ENCODE results near the gene HACD2.

Gene HACD2

DNA sequence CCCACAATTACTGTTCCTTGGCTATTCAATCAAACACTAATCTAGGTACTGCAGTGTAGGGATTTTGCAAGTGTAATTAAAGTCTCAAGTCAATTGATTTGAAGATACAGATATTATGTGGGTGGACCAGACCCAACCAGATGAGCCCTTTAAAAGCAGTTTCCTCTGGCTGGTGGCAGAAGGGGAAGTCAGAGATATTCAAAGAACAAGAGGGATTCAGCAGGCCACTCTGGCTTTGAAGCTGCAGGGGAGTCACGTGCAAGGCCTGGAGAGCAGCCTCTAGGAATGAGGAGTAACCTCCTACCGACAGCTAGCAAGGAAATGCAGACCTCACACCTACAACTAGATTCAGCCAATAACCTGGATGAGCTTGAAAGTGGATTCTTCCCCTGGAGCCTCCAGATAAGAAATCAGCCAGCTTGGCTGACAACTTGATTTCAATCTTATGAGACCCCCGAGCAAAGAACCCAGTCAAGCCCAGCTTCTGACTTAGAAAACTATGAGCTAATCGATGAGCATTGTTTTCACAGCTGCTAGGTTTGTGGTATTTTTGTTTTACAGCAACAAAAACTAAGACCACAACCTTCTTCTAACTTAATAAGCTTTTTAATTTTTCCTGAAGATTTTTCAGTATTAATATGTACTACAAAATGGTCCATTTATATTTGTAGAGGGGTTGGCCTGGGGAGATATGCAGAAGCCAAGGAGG, 13.4 kb downstream of the HACD2 start:
- no peak for DNase-seq (ENCODE audit: low read depth)

DNA sequence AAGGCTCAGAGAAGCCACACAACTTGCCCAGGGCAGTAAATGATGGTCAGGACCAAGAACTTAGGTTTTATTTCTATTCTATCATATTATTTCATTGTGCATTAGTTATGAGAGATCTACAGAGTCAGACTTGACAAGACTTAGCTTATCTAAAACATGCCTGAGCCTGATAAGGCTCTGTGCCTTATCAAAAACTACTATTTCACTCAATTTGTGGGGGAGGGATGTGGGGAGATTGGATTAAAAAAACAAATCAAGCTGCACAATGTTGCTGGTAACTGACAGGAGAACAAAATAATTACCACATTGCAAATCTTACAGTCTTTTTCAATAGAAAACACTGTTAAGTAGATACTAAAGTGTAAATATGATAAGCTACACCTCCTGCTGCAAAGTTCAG, 16.0 kb downstream of the HACD2 start:
- no peak for DNase-seq (ENCODE audit: low read depth)
- TF ChIP-seq, protein P1, sequence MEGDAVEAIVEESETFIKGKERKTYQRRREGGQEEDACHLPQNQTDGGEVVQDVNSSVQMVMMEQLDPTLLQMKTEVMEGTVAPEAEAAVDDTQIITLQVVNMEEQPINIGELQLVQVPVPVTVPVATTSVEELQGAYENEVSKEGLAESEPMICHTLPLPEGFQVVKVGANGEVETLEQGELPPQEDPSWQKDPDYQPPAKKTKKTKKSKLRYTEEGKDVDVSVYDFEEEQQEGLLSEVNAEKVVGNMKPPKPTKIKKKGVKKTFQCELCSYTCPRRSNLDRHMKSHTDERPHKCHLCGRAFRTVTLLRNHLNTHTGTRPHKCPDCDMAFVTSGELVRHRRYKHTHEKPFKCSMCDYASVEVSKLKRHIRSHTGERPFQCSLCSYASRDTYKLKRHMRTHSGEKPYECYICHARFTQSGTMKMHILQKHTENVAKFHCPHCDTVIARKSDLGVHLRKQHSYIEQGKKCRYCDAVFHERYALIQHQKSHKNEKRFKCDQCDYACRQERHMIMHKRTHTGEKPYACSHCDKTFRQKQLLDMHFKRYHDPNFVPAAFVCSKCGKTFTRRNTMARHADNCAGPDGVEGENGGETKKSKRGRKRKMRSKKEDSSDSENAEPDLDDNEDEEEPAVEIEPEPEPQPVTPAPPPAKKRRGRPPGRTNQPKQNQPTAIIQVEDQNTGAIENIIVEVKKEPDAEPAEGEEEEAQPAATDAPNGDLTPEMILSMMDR (IDR thresholded peaks at IDR 0.05; ENCODE audit: low read depth, low read length, missing control alignments) = no peak
- no peak overlapping the region for H3K4me3 ChIP-seq (ENCODE audit: low read depth, low read length)

More for the DNA sequence above, 13.4 kb downstream of the HACD2 start:
- TF ChIP-seq, protein P1 (IDR thresholded peaks at IDR 0.05; ENCODE audit: low read depth, low read length, missing control alignments) = no peak
- no peak overlapping the region for H3K4me3 ChIP-seq (ENCODE audit: low read depth, low read length)

DNA sequence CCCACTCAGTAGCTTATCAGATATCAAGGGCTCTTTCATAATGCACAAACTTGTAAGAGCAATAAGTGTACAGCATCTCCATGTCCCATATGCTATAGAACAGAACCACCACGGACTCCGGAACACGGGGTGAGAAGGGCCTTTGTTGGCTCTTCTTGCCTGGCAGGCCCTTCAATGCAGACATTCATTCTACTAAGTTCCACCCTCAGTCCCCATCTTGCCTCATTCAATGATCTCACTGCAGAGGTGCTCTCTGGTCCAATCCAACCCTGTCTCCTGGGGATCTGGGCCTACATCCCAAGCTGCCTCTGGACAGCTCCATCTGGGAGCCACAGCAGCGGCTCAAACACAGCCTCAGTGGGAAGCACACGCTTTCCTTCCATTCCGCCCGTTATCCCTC, 16.8 kb downstream of the HACD2 start:
- no peak for DNase-seq (ENCODE audit: low read depth)
- H3K4me3 ChIP-seq (ENCODE audit: low read depth, low read length) = no peak overlapping the region
- TF ChIP-seq, protein P1 (IDR thresholded peaks at IDR 0.05; ENCODE audit: low read depth, low read length, missing control alignments) = no peak

DNA sequence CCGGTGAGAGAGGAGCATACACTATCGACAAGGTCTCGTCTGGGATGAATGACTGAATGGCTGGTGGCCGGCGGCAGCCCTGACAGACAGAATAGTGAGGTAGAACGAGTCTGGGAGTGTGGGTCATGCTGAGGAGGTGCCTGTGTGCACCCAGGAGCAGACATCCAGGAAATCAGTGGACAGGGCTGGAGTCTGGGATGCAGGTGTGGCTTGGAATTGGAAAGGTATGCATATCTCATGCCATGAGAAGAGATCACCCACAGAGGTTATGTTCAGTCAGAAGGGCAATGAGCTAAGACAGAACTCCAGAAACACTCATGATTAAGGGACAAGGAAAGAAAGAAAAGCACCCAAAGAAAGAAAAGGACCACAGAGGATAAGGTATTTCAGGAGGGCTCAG, 20.8 kb downstream of the HACD2 start:
- DNase-seq (ENCODE audit: low read depth) = no peak
- TF ChIP-seq, protein P1 (IDR thresholded peaks at IDR 0.05; ENCODE audit: low read depth, low read length, missing control alignments) = no peak
- H3K4me3 ChIP-seq (ENCODE audit: low read depth, low read length) = no peak overlapping the region

DNA sequence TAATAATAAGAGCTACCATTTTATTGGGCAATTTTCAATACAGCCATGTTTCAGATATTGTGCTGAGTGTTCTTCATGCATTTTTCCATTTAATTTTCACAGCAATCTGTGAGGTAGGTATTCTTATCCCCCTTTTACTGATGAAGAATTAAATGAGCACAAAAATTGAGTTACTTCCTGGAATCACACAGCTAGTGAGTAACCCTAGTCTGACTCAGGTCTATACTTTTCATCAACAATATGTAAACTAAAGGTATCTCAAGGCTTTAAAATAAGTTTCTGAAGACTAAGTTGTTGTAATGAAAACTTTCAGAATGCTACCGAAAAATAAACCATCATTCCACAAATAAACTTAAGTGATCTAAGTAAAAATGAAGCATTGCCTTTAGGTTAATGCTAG, 22.3 kb downstream of the HACD2 start:
- no peak for DNase-seq (ENCODE audit: low read depth)

DNA sequence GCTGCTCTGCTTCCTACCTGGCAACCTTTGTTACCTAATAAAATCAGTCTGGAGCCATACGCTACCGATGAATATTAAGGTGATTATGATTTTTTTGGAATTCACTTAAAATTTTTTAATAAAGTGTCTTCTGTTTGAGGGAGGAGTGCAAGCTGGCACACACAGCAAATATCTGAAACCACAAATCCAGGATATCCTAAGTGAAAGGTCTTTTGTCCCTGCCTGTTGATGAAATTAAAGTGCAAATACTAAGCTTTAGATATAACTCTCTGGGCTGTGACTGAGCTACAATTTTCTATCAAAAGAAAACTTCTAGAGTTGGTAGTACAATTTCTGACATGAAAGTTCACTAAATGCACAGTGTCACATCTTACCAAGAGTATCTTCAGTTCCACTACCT, 23.7 kb downstream of the HACD2 start:
- TF ChIP-seq, protein P1 (IDR thresholded peaks at IDR 0.05; ENCODE audit: low read depth, low read length, missing control alignments) = no peak
- no peak overlapping the region for H3K4me3 ChIP-seq (ENCODE audit: low read depth, low read length)

More for the DNA sequence above, 22.3 kb downstream of the HACD2 start:
- H3K4me3 ChIP-seq (ENCODE audit: low read depth, low read length) = no peak overlapping the region
- TF ChIP-seq, protein P1 (IDR thresholded peaks at IDR 0.05; ENCODE audit: low read depth, low read length, missing control alignments) = no peak

More for the DNA sequence above, 23.7 kb downstream of the HACD2 start:
- no peak for DNase-seq (ENCODE audit: low read depth)
